Uterus (tissue), 4 donors: ENCODE measurements around the gene SATB2. TPM values are rescaled to one million over a fixed set of nuclear protein-coding genes. Genes with fewer than 3 reads are reported as not detected.

ENCODE experiments used
- DNase-seq, 2 donors: peaks; one replicate each; pipeline ENCODE4 v3.0.0-alpha.2; 2019 to 2020
- H3K27ac ChIP-seq, 2 donors: fragments of 200-600 bp; sonication (generic); 1 replicate in 1 of 2; 2 replicates in 1 of 2; pipeline ENCODE4 v1.5.1; 2016 to 2018
- H3K27me3 ChIP-seq, 2 donors: fragments of 200-600 bp; sonication (generic); one replicate each; pipeline ENCODE4 v1.5.1; 2018 to 2019; ENCODE audit warnings: control low read depth in 1 of 2
- H3K36me3 ChIP-seq, 2 donors: fragments of 200-600 bp; sonication (generic); one replicate each; pipeline ENCODE4 v1.5.1; 2019; ENCODE audit warnings: control low read depth in 1 of 2
- H3K4me1 ChIP-seq, 2 donors: fragments of 200-600 bp; sonication (generic); one replicate each; pipeline ENCODE4 v1.5.1; 2018 to 2019; ENCODE audit warnings: control low read depth in 1 of 2
- H3K4me3 ChIP-seq, 2 donors: fragments of 200-600 bp; sonication (generic); 1 replicate in 1 of 2; 2 replicates in 1 of 2; pipeline ENCODE4 v1.5.1; 2018 to 2019; ENCODE audit warnings: mild to moderate bottlenecking in 1 of 2
- H3K9me3 ChIP-seq, 2 donors: fragments of 200-600 bp; sonication (generic); one replicate each; pipeline ENCODE4 v1.5.1; 2019; ENCODE audit warnings: control low read depth in 1 of 2
- POLR2A ChIP-seq, 2 donors: fragments of 450-650 bp; IDR thresholded peaks; one replicate each; pipeline ENCODE4 v1.6.1; 2016; ENCODE audit warnings: antibody characterized with exemption in 2 of 2, mild to moderate bottlenecking in 1 of 2, moderate library complexity in 1 of 2
- intact Hi-C: fragments of 100-400 bp; cut with DNase I; formaldehyde crosslinking; loops from one replicate; pipeline ENCODE4 v1.15.1; 2023; ENCODE audit warnings: low total_unique reads
- total RNA-seq, 4 donors: library from RNA; depleted of rRNA in 3 of 4; stranded (reverse); fragments of >200 nt in 3 of 4; gene quantifications; one replicate each; pipeline versions ENCODE4 v1.1.0 to v1.2.4, GENCODE V29; 2014 to 2023
- TF ChIP-seq, protein P1 (sequence below), 4 experiments: fragments of 200-600 bp in 2 of 4; fragments of 450-650 bp in 2 of 4; sonication (generic) in 2 of 4; IDR thresholded peaks; one replicate each; pipeline ENCODE4 v1.5.1; 2016 to 2019; ENCODE audit warnings: antibody characterized with exemption in 4 of 4, mild to moderate bottlenecking in 2 of 4, moderate library complexity in 1 of 4
- donor health status: DM: yes; HTN: yes; CAD: no.

Gene SATB2
- total RNA-seq, 4 donors from 2014 or later, result 1.0 to 8.8 (median 5.0) TPM

DNA sequence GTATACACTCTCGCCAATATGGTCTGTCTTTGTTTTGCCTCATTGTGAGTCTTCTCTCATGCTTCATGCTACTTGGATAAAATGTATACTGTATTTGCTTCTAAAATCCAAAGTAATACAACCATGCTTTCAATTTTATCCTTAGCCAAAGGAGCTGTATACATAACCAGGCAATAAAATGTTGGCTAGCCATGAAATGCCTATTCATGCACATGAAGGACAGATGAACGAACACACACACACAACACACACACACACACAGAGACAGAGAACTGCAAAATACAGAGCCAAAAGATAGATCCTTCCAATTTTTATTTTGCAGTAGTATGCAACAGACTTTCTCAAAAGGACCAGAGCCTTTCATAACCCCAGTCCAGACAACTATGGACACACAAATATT, 113.7 kb downstream of the SATB2 start:
- TF ChIP-seq, protein P1, sequence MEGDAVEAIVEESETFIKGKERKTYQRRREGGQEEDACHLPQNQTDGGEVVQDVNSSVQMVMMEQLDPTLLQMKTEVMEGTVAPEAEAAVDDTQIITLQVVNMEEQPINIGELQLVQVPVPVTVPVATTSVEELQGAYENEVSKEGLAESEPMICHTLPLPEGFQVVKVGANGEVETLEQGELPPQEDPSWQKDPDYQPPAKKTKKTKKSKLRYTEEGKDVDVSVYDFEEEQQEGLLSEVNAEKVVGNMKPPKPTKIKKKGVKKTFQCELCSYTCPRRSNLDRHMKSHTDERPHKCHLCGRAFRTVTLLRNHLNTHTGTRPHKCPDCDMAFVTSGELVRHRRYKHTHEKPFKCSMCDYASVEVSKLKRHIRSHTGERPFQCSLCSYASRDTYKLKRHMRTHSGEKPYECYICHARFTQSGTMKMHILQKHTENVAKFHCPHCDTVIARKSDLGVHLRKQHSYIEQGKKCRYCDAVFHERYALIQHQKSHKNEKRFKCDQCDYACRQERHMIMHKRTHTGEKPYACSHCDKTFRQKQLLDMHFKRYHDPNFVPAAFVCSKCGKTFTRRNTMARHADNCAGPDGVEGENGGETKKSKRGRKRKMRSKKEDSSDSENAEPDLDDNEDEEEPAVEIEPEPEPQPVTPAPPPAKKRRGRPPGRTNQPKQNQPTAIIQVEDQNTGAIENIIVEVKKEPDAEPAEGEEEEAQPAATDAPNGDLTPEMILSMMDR (IDR thresholded peaks at IDR 0.05), result no peak
- no peak for TF ChIP-seq POLR2A (IDR thresholded peaks at IDR 0.05)
- Histone ChIP-seq H3K4me1 (no peaks in the 10 kb centered on the region), H3K36me3 (no peaks in the 10 kb centered on the region), H3K9me3 (no peaks in the 10 kb centered on the region), H3K4me3 (no peak overlapping the region), H3K27me3 (no peaks in the 10 kb centered on the region), H3K27ac (no peak overlapping the region)
- intact Hi-C loops, result no loop called here
- DNase-seq, result no peak

DNA sequence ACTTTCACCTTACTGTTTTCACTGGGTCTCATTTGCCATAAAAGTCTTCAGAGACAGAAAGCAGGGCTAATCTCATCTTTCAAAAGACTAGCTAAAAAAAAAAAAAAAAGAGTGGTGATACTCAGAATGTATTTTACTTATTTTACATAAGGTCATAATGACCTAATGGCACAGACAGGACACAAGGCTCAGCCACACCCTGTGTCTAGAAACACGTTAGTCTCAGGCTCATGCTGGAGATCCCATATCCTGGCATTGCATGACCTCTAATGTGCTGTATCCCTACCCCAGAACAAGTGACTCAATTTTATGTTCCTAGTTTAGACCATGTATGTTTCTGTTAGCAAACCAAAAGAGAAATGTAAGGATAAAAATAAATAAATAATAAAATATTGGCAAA, 115.4 kb downstream of the SATB2 start:
- no peaks in the 10 kb centered on the region for H3K4me1 ChIP-seq
- DNase-seq, result no peak
- H3K27ac ChIP-seq, result no peak overlapping the region
- intact Hi-C loops, result no loop called here
- no peaks in the 10 kb centered on the region for H3K36me3 ChIP-seq
- TF ChIP-seq, protein P1 (IDR thresholded peaks at IDR 0.05), result no peak
- TF ChIP-seq POLR2A (IDR thresholded peaks at IDR 0.05), result no peak
- no peak overlapping the region for H3K4me3 ChIP-seq
- H3K27me3 ChIP-seq, result no peaks in the 10 kb centered on the region
- no peaks in the 10 kb centered on the region for H3K9me3 ChIP-seq

DNA sequence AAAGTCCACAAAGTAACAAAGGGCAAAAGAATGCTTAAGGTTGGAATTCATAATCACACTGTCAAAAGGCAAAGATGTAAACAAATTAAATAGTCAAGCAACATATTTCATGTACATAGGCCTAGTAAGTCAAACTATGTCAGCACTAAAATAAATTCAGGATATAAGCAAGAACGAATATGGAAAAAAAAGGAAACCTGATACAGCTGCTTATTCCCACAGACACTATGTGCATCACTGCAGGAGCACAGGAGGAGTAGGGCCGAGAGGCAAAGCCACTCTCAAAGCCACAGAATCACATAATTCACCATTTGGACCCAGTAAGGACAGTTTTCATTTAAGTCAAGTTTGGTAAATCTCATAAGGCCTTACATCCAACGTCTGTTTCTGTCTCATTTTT, 116.6 kb downstream of the SATB2 start:
- H3K4me1 ChIP-seq, result no peaks in the 10 kb centered on the region
- no peak for DNase-seq
- no peak overlapping the region for H3K27ac ChIP-seq
- no peak overlapping the region for H3K4me3 ChIP-seq
- intact Hi-C loops, result no loop called here
- no peaks in the 10 kb centered on the region for H3K27me3 ChIP-seq
- no peaks in the 10 kb centered on the region for H3K36me3 ChIP-seq
- no peak for TF ChIP-seq POLR2A (IDR thresholded peaks at IDR 0.05)
- TF ChIP-seq, protein P1 (IDR thresholded peaks at IDR 0.05), result no peak
- no peaks in the 10 kb centered on the region for H3K9me3 ChIP-seq

DNA sequence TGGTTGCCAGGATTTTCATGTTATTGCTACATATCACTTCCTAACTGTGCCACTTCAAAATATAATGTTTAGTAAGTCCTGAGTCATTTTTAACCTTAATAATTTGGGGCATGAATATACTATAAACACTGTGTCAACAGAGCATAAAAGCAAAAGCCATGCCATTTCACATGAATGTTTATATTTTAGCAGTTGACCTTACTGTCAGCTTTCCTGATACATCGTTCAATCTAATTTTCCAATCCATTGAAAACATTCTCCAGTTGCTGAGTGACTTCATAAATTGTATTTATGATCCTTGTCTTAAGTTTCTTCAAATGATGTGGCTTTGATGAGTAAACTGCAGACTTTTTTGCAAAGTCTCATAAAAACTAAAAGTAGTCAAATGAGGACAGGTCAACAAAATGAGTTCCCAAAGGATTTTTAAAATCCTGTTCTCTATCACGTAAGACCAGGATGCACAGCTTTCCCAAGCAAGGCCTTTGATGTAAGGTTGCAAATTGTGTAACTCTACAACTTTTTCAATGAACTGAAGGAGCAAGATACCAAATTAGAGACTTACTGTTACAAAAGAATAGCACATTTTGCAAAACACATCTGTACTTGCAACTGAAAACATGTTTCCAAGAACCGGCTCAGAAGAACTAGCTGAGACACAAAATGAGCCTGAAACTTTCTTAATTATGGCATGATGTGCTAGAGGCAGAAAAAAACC, 117.7 kb downstream of the SATB2 start:
- DNase-seq, result no peak
- Histone ChIP-seq H3K9me3 (no peaks in the 10 kb centered on the region), H3K4me3 (no peak overlapping the region), H3K36me3 (no peaks in the 10 kb centered on the region), H3K27ac (no peak overlapping the region), H3K27me3 (no peaks in the 10 kb centered on the region), H3K4me1 (no peaks in the 10 kb centered on the region)
- no peak for TF ChIP-seq POLR2A (IDR thresholded peaks at IDR 0.05)
- TF ChIP-seq, protein P1 (IDR thresholded peaks at IDR 0.05), result no peak
- intact Hi-C loops, result no loop called here

DNA sequence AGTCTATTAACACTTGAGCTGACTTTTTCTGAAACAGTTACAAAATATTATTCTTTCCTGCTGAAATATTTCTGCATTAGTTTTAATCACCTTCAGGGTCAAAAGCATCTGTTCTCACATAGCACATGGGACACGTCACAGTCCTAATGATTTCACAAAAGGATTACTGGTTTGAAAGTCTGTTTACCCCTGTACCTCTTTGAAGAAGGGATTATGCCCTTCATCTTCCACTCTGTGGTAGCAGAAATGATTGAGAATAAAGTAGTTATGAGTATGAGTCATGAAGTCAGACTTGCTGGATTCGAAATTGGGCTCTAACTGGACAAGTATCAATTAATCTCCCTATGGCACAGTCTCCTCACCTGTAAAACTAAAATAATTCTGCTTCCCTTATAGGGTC, 121.2 kb downstream of the SATB2 start:
- no peaks in the 10 kb centered on the region for H3K27me3 ChIP-seq
- no peak overlapping the region for H3K4me3 ChIP-seq
- no peak overlapping the region for H3K27ac ChIP-seq
- no peaks in the 10 kb centered on the region for H3K9me3 ChIP-seq
- H3K4me1 ChIP-seq, result no peaks in the 10 kb centered on the region
- intact Hi-C loops, result no loop called here
- DNase-seq, result no peak
- TF ChIP-seq, protein P1 (IDR thresholded peaks at IDR 0.05), result no peak
- TF ChIP-seq POLR2A (IDR thresholded peaks at IDR 0.05), result no peak
- H3K36me3 ChIP-seq, result no peaks in the 10 kb centered on the region
